Loucy (cell line): Measurements from ENCODE around the gene OR2Y1.

Source experiments
- CTCF ChIP-seq: fragments of 200-600 bp; sonication (generic); conservative IDR thresholded peaks from 2 replicates; pipeline ENCODE4 v1.5.1; 2014; ENCODE audit warnings: mild to moderate bottlenecking, antibody characterized with exemption, low read length
- EZH2phosphoT487 ChIP-seq: fragments of 200-600 bp; IDR thresholded peaks from 2 replicates; pipeline ENCODE4 v1.6.1; 2018; ENCODE audit warnings: antibody characterized with exemption, mild to moderate bottlenecking, moderate library complexity, borderline replicate concordance

- no peak for TF ChIP-seq CTCF
- TF ChIP-seq EZH2phosphoT487, result no peak
Observed at GRCh38 chr5:180703912-180704311, 35.9 kb downstream of the OR2Y1 start.
